NCI-H2107 treated with DMSO at 0.1 percent for 48 hours (cell line): Measurements from ENCODE around the gene POU5F2.

Source experiments
- DNase-seq: peaks from one replicate; lab custom pipeline; 2025; ENCODE audit not compliant: unreplicated experiment; lab: John Stamatoyannopoulos, UW

The POU5F2 gene

DNA sequence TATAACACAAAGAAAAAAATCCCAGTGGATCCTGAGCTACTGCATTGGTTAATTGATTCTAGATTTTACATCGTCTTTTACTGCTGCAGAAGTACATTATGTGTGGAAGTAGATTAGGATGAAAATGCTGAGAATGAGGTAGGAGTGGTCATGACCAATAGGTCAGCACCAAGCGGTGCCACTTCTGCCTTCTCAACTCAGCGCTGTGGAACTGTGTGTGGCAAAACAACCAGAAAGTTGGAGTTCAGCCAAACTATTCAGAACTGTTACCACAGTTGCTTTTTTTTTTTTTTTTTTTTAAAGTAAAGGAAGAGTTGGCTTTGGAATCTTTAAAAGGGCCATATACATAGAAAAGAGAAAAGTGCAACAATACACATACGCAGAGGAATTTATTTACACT lies 24.2 kb downstream of the POU5F2 start:
- no peak for DNase-seq

DNA sequence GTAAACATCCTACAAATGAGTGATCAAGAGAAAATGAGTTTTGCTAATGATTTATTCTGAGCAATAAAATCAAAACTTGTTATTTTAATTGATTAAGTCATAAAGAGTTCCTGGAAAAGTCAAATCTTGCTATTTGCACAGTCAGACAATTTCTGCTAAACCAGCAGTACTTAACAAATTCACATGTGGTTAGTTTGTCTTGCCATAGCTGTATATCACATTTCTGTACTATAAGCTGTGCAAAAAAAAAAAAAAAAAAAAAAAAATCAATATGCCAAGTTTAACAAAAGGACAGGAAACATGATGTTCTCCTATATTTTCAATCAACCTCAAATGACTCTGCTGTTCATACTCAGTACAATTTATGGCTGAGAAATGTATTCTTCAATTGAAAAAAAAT lies 24.9 kb downstream of the POU5F2 start:
- DNase-seq, result no peak

GRCh38 chr5:93715761-93716160 lies 25.6 kb downstream of the POU5F2 start:
- DNase-seq, result no peak

DNA sequence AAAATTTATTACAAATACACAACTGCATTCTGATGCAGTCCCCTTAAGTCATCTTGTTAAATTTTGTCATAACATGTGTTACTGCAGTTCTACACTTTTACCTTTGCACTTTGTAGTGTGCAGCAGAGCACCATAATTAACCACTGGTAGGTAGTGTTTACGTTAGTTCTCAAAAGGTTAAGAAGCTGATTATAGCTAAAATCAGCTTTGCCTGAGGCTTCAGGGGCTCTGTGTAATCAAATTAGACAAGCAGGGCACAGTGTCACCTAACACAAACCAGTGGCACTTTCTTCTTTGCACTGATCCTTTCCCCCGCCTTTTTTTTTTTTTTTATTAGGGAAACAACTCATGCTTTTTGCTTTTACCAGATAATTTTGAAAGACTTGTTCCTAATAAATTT lies 26.1 kb downstream of the POU5F2 start:
- no peak for DNase-seq

GRCh38 chr5:93708442-93708841 lies 33.0 kb downstream of the POU5F2 start:
- DNase-seq, result no peak

DNA sequence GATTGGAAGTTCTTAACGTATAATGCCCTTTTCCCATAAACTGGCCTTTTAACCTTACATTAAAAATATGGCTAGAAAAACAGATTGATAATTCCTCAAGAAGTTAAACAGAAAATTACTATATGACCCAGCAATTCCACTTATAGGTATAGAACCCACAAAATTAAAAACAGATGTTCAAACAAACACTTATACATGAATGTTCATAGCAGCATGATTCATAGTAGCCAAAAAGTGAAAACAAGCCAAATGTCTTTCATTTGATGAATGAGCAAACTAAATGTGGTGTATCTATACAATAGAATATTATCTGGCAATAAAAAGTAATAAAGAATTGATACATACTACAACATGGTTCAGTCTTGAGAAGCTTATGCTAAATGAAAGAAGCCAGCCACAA lies 35.5 kb downstream of the POU5F2 start:
- DNase-seq, result no peak

DNA sequence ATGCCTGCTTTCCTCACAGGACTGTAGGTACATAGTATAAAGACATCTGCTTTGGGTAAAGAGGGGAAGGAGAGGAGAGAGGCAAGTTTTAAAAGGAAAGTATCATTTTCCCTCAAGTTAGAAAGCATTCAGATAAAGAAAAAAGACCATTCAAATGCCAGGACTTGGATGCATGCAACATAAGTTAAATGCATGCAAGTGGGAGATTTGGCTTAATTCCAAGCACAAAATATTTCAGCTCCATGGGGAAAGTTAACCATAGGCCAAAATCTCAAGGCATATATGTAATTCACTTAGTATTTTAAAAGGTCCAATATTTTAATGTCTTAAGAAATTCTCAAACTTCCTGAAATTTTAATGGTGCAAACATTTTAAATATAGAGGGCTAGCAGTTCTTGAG lies 36.4 kb downstream of the POU5F2 start:
- no peak for DNase-seq

DNA sequence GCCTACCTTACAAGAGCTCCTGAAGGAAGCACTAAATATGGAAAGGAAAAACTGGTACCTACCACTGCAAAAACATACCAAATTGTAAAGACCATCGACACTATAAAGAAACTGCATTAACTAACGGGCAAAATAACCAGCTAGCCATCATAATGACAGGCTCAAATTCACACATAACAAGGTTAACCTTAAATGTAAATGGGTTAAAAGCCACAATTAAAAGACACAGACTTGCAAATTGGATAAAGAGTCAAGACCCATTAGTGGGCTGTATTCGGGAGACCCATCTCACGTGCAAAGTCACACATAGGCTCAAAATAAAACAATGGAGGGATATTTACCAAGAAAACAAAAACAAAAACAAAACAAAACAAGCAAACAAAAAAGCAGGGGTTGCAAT lies 49.4 kb downstream of the POU5F2 start:
- DNase-seq, result no peak
